Neutrophil (primary cell): ENCODE data around the gene MPDU1.

Experiments
- H3K27ac ChIP-seq: fragments of 200-600 bp; sonication (generic); 2 replicates; pipeline ENCODE4 v1.5.1; 2016; ENCODE audit warnings: mild to moderate bottlenecking, moderate library complexity
- H3K27me3 ChIP-seq: fragments of 200-600 bp; sonication (generic); 2 replicates; pipeline ENCODE4 v1.6.0; 2016; ENCODE audit warnings: mild to moderate bottlenecking
- H3K36me3 ChIP-seq: fragments of 200-600 bp; sonication (generic); 2 replicates; pipeline ENCODE4 v1.5.1; 2017
- H3K4me1 ChIP-seq, 2 experiments: fragments of 200-600 bp in 1 of 2; sonication (generic) in 1 of 2; 1 replicate in 1 of 2; 2 replicates in 1 of 2; pipeline versions ENCODE4 v1.5.1 to v1.6.1; 2013 to 2016; ENCODE audit warnings: low read depth in 1 of 2, low read length in 1 of 2, mild to moderate bottlenecking in 1 of 2, moderate library complexity in 1 of 2; ENCODE audit not compliant: control insufficient read depth in 1 of 2, insufficient read depth in 1 of 2
- H3K4me3 ChIP-seq, 2 experiments: fragments of 200-600 bp in 1 of 2; sonication (generic) in 1 of 2; 1 replicate in 1 of 2; 2 replicates in 1 of 2; pipeline ENCODE4 v1.5.1; 2013 to 2016; ENCODE audit warnings: low read depth in 1 of 2, low read length in 1 of 2, mild to moderate bottlenecking in 1 of 2, moderate library complexity in 1 of 2
- H3K9me3 ChIP-seq: fragments of 200-600 bp; sonication (generic); 2 replicates; pipeline ENCODE4 v1.5.1; 2016
- TF ChIP-seq, protein P1 (sequence below): fragments of 200-600 bp; sonication (generic); IDR thresholded peaks from 2 replicates; pipeline ENCODE4 v1.5.1; 2016; ENCODE audit warnings: antibody characterized with exemption

MPDU1 gene

GRCh38 chr17:7611635-7612293 is 28.1 kb downstream of the MPDU1 start:
- Histone ChIP-seq H3K4me1 (peaks cover 16 to 25% of the 10 kb centered on the region in 2 experiments), H3K9me3 (no peaks in the 10 kb centered on the region), H3K36me3 (no peaks in the 10 kb centered on the region), H3K27ac (no peak overlapping the region), H3K4me3 (no peak overlapping the region), H3K27me3 (no peaks in the 10 kb centered on the region)
- TF ChIP-seq, protein P1, sequence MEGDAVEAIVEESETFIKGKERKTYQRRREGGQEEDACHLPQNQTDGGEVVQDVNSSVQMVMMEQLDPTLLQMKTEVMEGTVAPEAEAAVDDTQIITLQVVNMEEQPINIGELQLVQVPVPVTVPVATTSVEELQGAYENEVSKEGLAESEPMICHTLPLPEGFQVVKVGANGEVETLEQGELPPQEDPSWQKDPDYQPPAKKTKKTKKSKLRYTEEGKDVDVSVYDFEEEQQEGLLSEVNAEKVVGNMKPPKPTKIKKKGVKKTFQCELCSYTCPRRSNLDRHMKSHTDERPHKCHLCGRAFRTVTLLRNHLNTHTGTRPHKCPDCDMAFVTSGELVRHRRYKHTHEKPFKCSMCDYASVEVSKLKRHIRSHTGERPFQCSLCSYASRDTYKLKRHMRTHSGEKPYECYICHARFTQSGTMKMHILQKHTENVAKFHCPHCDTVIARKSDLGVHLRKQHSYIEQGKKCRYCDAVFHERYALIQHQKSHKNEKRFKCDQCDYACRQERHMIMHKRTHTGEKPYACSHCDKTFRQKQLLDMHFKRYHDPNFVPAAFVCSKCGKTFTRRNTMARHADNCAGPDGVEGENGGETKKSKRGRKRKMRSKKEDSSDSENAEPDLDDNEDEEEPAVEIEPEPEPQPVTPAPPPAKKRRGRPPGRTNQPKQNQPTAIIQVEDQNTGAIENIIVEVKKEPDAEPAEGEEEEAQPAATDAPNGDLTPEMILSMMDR, result no peak

GRCh38 chr17:7612294-7612640 is 28.6 kb downstream of the MPDU1 start:
- H3K27ac ChIP-seq, result no peak overlapping the region
- no peaks in the 10 kb centered on the region for H3K36me3 ChIP-seq
- no peaks in the 10 kb centered on the region for H3K9me3 ChIP-seq
- H3K27me3 ChIP-seq, result no peaks in the 10 kb centered on the region
- TF ChIP-seq, protein P1, result no peak
- H3K4me1 ChIP-seq, result peaks cover 16 to 25% of the 10 kb centered on the region in 2 experiments
- H3K4me3 ChIP-seq, result no peak overlapping the region

DNA sequence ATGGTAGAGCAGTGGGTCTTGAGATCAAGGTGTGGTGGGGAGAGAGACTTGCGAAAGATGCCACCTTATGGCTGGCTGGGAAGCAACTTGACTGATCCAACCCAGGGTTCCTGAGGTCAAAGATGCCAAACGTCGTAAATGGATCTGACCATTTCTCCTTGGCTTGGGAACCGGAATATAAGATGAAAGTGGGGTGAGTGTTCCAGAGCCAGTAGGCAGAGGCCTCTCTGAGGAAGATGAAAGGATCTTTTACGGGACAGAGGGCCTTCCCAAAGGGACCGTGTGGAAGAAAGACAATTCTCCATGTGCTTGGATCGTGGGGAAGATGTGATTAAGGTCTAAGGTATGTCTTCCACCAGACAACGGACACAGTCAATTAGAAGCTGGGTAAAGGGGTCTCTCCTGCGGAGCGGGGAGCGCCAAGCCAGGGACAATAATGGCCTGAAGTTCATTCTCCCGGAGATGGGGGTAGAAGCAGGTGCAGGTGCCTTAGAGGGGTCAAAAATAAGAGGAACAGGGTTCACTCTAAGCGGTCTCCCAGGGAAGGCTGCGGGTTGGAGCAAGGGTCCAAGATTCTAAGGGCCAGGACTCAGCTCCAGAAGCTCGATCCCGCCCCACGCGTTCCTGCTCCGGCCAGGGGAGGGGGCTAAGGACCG is 30.2 kb downstream of the MPDU1 start:
- no peaks in the 10 kb centered on the region for H3K27me3 ChIP-seq
- peak overlapping the region; percentile 78 to 83 for H3K4me3 ChIP-seq
- H3K4me1 ChIP-seq, result peaks cover 16 to 25% of the 10 kb centered on the region in 2 experiments
- peak overlapping the region; percentile 95 for H3K27ac ChIP-seq
- H3K9me3 ChIP-seq, result no peaks in the 10 kb centered on the region
- H3K36me3 ChIP-seq, result no peaks in the 10 kb centered on the region
- TF ChIP-seq, protein P1, result no peak

- H3K27ac ChIP-seq, result peak within 1 kb of the TSS; percentile 95
- H3K4me3 ChIP-seq, result peak within 1 kb of the TSS; percentile 78 to 83
- H3K36me3 ChIP-seq, result no peaks in the 10 kb centered on the region
- H3K9me3 ChIP-seq, result no peaks in the 10 kb centered on the region
- H3K4me1 ChIP-seq, result peaks cover 16 to 25% of the 10 kb centered on the region in 2 experiments
- H3K27me3 ChIP-seq, result no peaks in the 10 kb centered on the region
- TF ChIP-seq, protein P1, result peak; percentile 80
These were observed 31.0 kb downstream of the MPDU1 start, which contains the start of gene FXR2 for GRCh38 chr17:7614425-7615264. Gene FXR2 (minus strand): TSS chr17:7614897. CDS start chr17:7614532, 365 bp downstream.

- peak overlapping the region; percentile 95 for H3K27ac ChIP-seq
- no peaks in the 10 kb centered on the region for H3K9me3 ChIP-seq
- TF ChIP-seq, protein P1, result no peak
- no peaks in the 10 kb centered on the region for H3K36me3 ChIP-seq
- no peaks in the 10 kb centered on the region for H3K27me3 ChIP-seq
- H3K4me3 ChIP-seq, result peak overlapping the region; percentile 78 to 83
- peaks cover 16 to 25% of the 10 kb centered on the region in 2 experiments for H3K4me1 ChIP-seq
These were observed 31.7 kb downstream of the MPDU1 start for GRCh38 chr17:7615265-7615747.
